AML-193 (cell line): ENCODE data around the gene UTP15.

Experiments used
- DNase-seq, 2 experiments: peaks; one replicate each; lab custom pipeline; 2025; lab: John Stamatoyannopoulos, UW

Gene UTP15, protein sequence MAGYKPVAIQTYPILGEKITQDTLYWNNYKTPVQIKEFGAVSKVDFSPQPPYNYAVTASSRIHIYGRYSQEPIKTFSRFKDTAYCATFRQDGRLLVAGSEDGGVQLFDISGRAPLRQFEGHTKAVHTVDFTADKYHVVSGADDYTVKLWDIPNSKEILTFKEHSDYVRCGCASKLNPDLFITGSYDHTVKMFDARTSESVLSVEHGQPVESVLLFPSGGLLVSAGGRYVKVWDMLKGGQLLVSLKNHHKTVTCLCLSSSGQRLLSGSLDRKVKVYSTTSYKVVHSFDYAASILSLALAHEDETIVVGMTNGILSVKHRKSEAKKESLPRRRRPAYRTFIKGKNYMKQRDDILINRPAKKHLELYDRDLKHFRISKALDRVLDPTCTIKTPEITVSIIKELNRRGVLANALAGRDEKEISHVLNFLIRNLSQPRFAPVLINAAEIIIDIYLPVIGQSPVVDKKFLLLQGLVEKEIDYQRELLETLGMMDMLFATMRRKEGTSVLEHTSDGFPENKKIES

DNA sequence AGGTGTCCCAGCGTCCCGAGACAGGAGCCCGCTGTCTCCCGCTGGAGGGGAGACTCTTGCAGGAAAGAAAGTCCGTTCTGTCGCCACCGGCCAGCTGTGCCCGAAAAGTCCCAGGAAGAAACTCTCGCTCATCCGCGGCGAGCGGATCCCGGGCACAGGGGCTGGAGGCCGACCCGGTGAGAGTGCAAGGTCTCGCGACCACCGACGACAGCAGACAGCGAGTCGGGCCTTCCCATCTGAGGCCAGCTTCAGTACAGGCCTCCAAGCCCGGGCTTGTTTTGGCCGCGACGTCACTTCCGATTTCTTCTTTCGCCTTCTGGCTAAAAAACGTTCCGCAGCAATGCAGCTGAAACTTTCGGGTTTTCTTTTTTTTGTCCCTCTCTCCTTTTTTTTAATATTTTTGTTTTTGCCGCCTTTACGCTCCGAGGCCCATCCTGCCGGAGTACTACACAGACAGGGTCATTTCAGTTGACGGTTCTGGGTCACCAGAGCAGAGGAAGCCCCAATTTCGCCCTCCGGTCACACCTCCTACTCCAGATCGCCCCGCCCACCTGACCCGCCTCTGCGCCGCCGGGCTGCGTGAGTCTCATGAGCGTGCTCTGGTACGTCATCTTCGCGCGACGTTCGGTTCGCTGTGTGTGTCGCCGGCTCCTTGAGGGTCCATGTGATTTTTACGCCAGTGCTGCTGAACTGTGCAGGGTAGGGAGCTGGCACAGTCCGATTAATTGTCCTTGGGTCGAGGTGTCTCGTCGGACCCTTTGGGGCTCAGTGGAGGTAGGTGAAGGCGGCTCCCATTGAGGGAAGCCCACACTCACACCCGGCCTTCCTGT is at the start of gene UTP15, which contains the start of gene ANKRA2:
TSS of gene UTP15 (plus strand) at position 605 of the 830 bp plus-strand sequence. CDS start 1,602 bp downstream, outside the sequence.
TSS of gene ANKRA2 (minus strand) at position 501 of the 830 bp plus-strand sequence. CDS start 2,758 bp downstream, outside the sequence.
- DNase-seq: peak; percentile 81 to 87

DNA sequence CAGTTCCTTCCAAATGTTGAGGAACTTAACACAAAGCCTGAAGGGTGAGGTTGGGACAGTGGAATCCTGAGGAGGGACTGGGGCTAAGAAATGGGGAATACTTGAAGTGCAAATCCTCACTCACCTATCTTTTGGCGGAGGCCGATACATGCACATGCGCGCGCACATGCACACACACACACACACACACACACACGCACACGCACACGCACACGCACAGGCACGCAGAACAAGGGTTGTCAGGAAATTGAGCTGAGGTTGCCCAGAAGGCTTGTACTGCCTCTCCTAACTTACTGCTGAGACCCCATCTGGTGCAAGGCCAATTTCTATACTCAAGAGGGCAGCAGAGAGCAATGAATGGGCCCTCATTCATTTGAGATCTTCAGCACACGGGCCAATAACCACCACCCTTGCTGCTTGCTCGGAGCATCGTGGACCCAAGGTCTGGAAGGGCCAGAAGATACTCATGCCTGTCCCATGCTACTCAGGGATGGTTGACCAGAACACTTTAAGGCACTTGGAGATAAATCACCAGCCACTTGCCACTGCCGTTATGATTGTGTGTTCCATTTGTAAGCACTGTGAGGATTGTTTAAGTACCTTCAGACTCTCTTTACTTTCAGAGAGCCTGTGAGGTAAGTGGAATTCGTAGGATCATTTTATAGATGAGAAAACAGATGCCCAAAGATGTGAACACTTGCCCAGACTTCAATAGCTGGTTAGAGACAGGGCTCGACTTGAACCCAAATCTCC is 45.8 kb upstream of the UTP15 start:
- DNase-seq: peak; percentile 89 to 91

GRCh38 chr5:73522989-73523388 is 42.6 kb upstream of the UTP15 start:
- no peak for DNase-seq

DNA sequence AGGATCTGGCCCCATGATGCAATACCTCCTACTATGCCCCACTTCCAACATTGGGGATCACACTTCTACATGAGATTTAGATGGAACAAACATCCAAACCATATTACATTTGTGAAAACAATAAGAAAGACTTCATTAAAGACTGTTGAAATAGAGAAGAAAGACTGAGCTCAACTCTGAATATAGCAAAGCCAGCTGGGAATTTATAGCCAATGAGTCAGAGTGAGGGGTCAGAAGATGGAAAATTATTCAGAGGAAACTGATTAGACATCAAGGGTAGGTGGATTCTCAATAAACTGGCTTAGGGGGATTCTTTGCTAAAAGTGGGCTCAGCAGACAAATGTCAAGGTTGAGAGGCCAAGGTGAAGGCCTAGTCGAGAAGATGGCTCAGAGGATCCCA is 41.7 kb upstream of the UTP15 start:
- no peak for DNase-seq

DNA sequence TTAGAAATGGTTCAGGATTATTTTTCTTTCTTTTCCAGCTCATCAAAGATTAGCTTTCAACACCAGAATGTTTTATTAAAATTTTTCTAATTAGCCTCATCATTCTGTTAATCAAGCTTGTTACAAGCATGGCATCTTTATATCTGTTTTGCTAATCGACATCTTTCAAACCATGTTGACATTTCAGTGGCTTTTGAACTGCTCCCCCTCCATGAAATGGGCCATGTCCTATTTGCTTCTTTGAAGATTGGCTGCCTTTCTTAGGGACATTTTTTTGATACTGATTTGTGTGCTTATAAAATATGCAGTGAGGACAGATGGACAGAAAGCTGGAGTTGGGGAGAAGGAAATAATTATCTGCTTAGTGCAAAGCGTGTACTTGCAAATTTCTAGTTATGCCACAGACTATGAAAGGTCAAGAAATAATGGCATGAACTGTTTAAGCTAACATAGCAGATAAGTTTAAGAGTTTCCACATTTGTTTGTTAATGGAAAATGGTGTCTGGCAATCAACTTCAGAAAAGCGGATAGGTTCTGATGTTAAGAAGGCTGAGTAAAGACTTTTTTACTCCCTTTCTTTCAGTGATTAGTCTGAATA is 39.8 kb upstream of the UTP15 start:
- no peak for DNase-seq

DNA sequence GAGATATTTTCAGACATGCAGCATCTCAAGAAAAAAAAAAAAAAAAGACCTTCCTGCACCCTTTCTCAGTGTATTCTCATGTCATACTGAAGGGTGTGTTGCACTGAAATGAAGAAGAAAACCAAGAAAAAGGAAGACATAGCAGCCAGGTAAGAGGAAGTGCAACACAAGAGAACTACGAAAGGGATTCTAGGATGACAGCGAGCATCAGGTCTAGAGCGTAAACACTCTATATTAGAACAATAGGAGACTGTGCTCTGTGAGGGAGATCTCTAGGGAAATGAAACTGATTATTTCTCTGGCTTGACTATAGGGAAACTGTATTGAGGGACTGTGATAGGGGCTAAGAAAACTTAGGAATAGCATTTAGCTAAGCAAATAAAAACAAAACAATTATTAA is 37.3 kb upstream of the UTP15 start:
- no peak for DNase-seq

DNA sequence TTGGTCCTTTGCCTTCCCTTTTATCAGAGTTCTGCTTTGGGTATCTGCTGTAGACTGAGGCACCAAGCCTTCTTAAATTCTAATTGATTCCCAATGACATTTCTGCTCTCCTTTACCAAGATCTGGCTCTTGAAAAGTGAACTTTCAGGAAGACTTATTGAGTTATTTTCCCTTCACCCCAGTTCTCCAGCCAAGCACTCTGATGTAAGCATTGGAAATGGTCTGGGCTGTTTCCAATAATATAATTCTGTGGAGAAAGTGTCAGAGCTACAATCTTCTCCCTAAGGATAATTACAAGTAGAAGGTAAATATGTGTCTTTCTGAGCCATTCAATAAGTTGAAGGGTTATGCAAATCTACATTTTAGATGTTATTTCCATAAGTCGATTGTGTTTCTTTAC is 36.5 kb upstream of the UTP15 start:
- no peak for DNase-seq

DNA sequence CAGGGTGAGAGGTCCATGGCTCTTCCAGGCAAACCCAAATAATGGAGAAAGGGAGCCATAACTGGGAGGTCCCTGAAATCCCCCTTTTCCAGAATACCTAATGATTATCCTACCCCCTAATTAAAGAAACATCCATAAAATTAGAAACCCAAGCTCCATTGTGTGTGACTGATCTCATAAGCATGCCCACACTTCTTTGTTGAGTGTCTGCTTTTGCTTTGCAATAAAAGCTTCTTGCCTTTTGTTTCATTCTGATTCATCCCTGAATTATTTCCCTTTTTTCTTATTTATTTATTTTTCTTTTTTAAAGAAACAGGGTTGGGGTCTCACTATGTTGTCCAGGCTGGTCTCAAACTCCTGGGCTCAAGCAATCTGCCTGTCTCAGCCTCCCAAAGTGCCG is 34.2 kb upstream of the UTP15 start:
- no peak for DNase-seq

GRCh38 chr5:73532195-73532594 is 33.3 kb upstream of the UTP15 start:
- DNase-seq: no peak

- no peak for DNase-seq
Measured at GRCh38 chr5:73534011-73534644, 31.4 kb upstream of the UTP15 start.

DNA sequence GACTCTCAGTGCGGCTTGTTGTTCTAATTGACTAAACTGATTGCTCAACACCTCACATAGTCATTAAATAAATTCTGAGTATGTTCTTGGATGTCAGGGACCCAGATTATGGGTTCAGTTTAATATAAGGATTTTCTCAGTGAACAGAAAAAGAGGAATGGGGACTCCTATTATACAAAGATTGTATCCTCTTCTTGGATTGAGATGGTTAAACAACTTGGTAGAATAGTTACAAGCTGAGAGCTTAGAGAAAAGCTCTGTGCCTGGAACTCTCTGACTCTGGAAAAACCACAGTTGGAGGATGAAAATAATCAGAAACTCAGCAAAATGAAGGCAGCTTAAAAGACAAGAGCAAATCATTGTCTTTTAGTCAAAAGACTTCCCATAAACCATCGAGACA is 30.6 kb upstream of the UTP15 start:
- DNase-seq: no peak

DNA sequence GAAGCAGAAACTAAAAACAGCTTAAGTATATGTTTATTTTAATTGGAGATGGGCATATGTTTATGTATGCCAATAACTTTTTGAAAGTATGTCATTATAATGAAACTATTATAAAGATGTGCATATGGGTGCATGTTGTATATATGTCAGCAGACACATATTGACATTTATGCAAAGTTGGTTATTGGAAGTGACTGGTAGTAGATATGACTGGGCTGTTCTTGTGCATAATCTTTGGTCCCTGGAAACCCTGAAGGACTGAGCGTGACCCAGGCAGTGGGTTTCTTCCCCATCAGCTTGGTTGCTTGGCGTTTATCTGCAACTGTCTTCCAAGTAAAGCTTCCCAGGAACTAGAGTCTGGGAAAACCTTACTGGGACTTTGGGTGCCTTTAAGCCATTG is 25.8 kb upstream of the UTP15 start:
- DNase-seq: no peak

- no peak for DNase-seq
Measured at GRCh38 chr5:73540192-73540591, 25.4 kb upstream of the UTP15 start.

DNA sequence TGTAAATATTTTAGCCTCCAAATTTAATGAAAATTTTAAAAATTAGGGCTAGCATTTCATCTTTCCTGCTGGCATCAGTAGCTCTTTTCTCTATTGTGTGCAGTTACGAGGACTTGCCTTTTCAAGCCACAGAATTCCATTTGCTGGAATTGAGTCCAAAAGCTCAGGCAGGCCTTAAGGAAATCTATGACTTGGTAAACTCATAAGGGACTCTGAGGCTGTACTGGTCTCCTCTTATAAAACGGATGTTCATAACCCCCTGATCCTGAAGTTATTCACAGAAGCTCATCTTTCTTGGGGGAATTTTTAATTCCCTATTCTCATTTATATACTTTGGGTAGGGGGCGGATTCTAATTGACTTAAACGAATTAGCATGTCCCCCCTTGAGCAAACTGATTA is 23.5 kb upstream of the UTP15 start:
- DNase-seq: no peak

DNA sequence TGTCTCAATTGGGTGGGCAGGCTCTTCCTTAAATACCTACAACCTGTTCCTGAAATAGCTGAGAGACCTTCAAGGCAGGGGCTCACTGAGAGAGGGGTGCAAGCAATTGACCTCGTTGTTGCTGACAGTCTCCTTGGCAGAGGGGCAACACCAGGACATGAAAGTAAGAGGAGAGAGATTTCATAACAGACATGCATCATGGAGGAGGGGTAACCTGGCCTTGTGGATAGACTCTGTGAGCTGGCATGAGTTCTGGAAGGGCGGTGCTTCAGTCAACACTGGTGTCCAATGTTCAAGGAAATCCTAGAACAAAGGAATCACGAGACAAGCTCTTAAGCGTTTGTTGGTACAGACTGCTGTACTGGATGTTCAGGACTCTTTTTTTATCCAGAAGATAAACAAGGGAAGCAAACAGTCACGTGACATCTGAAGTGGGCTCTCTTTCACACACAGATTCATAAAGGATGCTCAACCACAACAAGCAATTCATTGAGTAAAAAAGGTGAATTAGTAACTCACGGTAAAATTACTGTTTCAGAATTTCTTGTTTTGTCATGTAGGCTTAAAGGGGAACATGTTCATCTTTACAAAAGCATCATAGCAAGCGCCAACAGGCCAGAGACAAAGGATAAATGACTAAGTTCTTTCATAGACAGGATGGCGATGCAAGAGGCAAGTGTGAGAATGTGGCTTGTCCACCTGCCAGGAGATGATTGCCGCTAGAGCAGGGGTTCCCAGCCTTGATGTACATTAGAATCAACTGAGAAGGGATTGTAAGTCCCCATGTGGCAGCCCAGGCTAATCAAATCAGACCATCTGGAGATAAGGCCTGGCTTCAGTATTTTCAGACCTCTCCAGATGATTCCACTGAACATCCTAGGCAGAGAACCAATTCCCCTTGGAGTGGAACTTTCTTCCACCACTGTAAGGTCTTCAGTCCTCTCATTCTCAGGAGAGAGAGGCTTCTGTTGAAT is 20.8 kb upstream of the UTP15 start:
- DNase-seq: no peak

GRCh38 chr5:73545403-73545779 is 20.2 kb upstream of the UTP15 start:
- no peak for DNase-seq

DNA sequence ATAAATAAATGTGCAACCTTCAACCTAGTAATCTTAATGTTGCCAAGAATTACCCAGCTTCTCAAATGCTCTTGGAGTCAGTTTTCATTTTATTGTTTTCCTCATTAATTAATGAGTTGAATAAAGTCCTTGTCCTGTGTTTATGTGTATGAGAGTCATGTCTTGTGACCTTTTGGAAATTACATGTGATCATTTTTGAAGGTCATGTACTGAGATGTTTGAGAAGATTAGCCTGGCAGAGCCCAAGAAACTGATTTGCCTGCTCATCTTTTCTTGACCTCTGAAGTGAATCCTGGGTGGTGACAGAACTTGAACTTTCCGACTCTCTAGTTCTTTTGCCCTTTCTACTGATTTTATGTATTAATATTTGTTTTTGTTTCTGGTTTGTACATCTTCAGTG is 15.5 kb upstream of the UTP15 start:
- no peak for DNase-seq

GRCh38 chr5:73552642-73553041 is 12.9 kb upstream of the UTP15 start:
- no peak for DNase-seq

- no peak for DNase-seq
Measured at GRCh38 chr5:73558950-73559349, 6.6 kb upstream of the UTP15 start.

- DNase-seq: no peak
Measured at GRCh38 chr5:73564018-73564417, 1.5 kb upstream of the UTP15 start.
